Activated CD4-positive, alpha-beta memory T cell treated with anti-CD3 and anti-CD28 coated beads, Interleukin-2, amount 10 ng/mL, durations not matched to agents 7 days and 5 days (primary cell): ENCODE measurements around the gene LGALS8. TPM values are rescaled to one million over a fixed set of nuclear protein-coding genes. Genes with fewer than 3 reads are reported as not detected.
"Not testable (repeated sequence)": the region's sequence is repeated elsewhere in the genome, so short reads cannot be mapped to it uniquely, and the experiment has no call there.

Experiments used
- CTCF ChIA-PET: fragments of 350-600 bp; sonication (Branson Sonifier 250); formaldehyde crosslinking; loops from one replicate; lab custom pipeline; 2021; ENCODE audit warnings: antibody characterized with exemption, inconsistent platforms; lab: Charles Lee
- POLR2A ChIA-PET: fragments of 350-600 bp; sonication (Branson Sonifier 250); formaldehyde crosslinking; loops from one replicate; lab custom pipeline; 2021; ENCODE audit warnings: antibody characterized with exemption; lab: Charles Lee
- DNase-seq: peaks from one replicate; pipeline ENCODE4 v3.0.0-alpha.2; 2020
- H3K27ac Mint-ChIP-seq: one replicate; pipeline ENCODE4 v1.8.0; 2021; ENCODE audit warnings: mild to moderate bottlenecking, mixed read lengths
- H3K27me3 Mint-ChIP-seq: one replicate; pipeline ENCODE4 v1.8.0; 2021; ENCODE audit warnings: mixed read lengths
- H3K36me3 Mint-ChIP-seq: one replicate; pipeline ENCODE4 v1.8.0; 2021; ENCODE audit warnings: low read depth, mixed read lengths
- H3K4me1 Mint-ChIP-seq: one replicate; pipeline ENCODE4 v1.8.0; 2021; ENCODE audit warnings: mixed read lengths
- H3K4me3 Mint-ChIP-seq: one replicate; pipeline ENCODE4 v1.8.0; 2021; ENCODE audit warnings: mild to moderate bottlenecking, mixed read lengths
- H3K9me3 Mint-ChIP-seq: one replicate; pipeline ENCODE4 v1.8.0; 2021; ENCODE audit warnings: mixed read lengths
- total RNA-seq, 2 experiments: library from RNA; stranded (reverse); gene quantifications; one replicate each; pipeline ENCODE4 v1.2.3, GENCODE V29; 2021

LGALS8 gene
- total RNA-seq, 2 experiments from 2014 or later: 145 to 146 TPM

DNA sequence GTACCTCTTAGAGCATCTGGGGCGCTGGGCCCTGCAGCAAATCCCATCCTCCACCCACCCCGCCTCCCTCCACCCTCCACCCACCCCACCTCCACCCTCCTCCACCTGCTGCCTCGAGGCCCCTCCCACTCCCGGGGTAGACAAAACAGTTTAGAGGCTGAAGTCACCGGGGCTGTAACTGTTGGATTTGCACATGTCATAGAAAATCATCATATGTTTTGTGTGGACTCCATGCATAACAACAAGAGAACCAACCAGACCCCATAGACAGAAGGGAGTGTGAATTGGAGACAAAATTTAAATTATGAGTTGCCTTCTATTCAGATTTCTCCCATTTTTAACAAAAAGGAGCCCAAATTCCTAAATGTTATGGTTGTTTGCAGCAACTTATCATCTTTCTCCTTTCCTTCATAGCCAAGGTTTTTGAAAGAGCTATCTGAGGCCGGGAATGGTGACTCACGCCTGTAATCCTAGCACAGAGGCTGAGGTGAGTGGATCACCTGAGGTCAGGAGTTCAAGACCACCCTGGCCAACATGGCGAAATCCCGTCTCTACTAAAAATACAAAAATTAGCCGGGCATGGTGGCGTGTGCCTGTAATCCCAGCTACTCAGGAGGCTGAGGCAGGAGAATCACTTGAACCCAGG, 28.2 kb upstream of the LGALS8 start:
- ChIA-PET CTCF (no interaction called here), POLR2A (no interaction called here)

DNA sequence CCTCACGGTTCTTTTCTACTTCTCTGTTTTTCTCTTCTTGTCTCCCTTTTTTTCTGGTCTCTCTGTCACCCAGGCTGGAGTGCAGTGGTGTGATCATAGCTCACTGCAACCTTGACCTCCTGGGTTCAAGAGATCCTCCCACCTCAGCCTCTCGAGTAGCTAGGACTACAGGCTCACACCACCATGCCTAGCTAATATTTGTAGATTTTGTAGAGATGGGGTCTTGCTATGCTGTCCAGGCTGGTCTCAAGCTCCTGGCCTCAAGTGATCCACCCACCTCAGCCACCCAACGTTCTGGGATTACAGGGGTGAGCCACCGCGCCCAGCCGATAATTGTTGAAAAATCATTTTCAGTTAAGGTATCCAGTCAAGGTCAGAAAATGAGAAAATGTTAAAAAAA, 25.9 kb upstream of the LGALS8 start:
- Mint-ChIP-seq H3K36me3 (no peaks in the 10 kb centered on the region), H3K4me3 (no peak overlapping the region), H3K4me1 (peaks cover 11% of the 10 kb centered on the region), H3K9me3 (peaks cover 3% of the 10 kb centered on the region), H3K27ac (no peak overlapping the region), H3K27me3 (no peaks in the 10 kb centered on the region)
- ChIA-PET POLR2A (no interaction called here), CTCF (no interaction called here)
- DNase-seq: no peak

More for the DNA sequence above, 28.2 kb upstream of the LGALS8 start:
- DNase-seq: no peak
- Mint-ChIP-seq H3K27me3 (peaks cover 4% of the 10 kb centered on the region), H3K9me3 (peaks cover 3% of the 10 kb centered on the region), H3K4me3 (no peak overlapping the region), H3K27ac (no peak overlapping the region), H3K36me3 (no peaks in the 10 kb centered on the region), H3K4me1 (peaks cover 13% of the 10 kb centered on the region)

DNA sequence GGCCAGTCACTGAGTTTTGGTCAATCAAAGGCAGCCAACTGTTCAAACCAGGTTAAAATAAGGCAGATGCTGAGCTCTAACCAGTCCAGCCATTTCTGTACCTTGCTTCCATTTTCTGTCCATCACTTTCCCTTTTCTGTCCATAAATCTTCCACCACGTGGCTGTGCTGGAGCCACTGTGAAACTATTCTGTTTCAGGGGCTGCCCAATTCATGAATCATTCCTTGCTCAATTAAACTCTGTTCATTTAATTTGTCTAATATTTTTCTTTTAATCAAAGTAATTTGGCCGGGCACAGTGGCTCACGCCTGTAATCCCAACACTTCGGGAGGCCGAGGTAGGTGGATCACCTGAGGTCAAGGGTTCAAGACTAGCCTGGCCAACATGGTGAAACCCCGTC, 22.7 kb upstream of the LGALS8 start:
- H3K27ac Mint-ChIP-seq: no peak overlapping the region

DNA sequence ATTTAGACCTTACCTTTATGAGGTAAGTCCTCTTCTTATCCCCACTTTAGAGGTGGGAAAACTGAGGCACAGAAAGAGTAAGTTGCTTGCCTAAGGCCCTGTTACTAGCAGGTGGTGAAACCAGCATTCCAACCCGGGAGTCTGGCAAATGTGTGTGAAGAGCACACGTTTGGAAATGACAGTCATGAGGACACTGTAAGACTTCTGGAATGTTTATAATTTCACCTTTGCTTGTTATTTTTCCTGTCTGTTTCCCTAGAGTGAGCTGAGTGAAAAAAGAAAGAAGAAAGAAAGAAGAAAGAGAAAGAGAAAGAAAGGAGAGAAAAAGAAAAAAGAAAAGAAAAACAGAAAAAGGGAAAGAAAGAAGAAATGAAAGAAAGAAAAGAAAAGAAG, 21.2 kb upstream of the LGALS8 start:
- CTCF ChIA-PET: interaction anchor here (1.4 to 3.1 kb wide), 2 partner anchors 11 to 16 kb away, joined by 5 to 24 read pairs; no protein-coding TSS in a partner anchor
- no peaks in the 10 kb centered on the region for H3K36me3 Mint-ChIP-seq
- H3K9me3 Mint-ChIP-seq: no peaks in the 10 kb centered on the region
- peaks cover 20% of the 10 kb centered on the region for H3K4me1 Mint-ChIP-seq
- no peak overlapping the region for H3K4me3 Mint-ChIP-seq
- H3K27ac Mint-ChIP-seq: no peak overlapping the region
- POLR2A ChIA-PET: interaction anchor here (0.6 to 2.0 kb wide), 3 partner anchors 11 to 21 kb away, joined by 3 to 10 read pairs (median 7); partner anchors contain the start of gene LGALS8
- DNase-seq: no peak
- H3K27me3 Mint-ChIP-seq: peaks cover 2% of the 10 kb centered on the region

More for the DNA sequence above, 22.7 kb upstream of the LGALS8 start:
- CTCF ChIA-PET: interaction anchor here (1.2 to 1.5 kb wide), 2 partner anchors 11 to 49 kb away, joined by 3 read pairs; no protein-coding TSS in a partner anchor
- no peaks in the 10 kb centered on the region for H3K9me3 Mint-ChIP-seq
- no peaks in the 10 kb centered on the region for H3K36me3 Mint-ChIP-seq
- DNase-seq: no peak
- peaks cover 18% of the 10 kb centered on the region for H3K4me1 Mint-ChIP-seq
- no peak overlapping the region for H3K4me3 Mint-ChIP-seq
- H3K27me3 Mint-ChIP-seq: peaks cover 2% of the 10 kb centered on the region
- POLR2A ChIA-PET: no interaction called here

DNA sequence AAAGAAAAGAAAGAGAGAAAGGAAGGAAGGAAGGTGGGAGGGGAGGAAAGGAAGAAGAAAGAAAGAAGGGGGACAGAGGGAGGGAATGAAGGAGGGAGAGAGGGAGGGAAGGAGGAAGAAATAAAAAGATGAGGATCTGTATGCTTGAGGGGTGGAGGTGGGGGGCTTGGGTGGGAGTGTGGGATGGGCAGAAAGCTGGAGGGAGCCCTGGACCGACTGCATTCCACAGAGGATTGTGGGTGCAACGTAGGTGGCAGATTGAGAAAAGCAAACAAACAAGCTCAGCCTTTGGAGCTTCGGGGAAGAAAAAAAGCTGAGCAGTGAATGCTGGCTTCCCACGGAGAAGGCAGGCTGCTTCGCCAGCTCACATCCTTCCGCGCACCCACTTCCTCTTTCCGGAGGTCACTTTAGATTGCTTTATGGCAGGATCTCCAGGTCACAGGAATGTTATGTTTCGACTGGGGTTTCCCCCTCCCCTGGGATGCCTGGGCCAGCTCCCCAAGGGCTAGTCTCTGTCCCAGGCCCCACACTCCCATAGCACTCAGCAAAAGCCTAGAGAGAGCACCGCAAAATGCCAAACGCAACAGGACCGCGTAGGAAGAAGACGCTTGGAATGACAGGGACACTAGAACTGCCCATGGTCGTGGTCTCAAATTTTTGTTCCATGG, 20.7 kb upstream of the LGALS8 start:
- CTCF ChIA-PET: interaction anchor here (0.5 to 3.1 kb wide), 4 partner anchors 12 to 1373 kb away, joined by 3 to 24 read pairs (median 4); no protein-coding TSS in a partner anchor
- POLR2A ChIA-PET: interaction anchor here (0.6 to 2.0 kb wide), 3 partner anchors 12 to 21 kb away, joined by 3 to 10 read pairs (median 7); partner anchors contain the start of gene LGALS8
- no peak for DNase-seq

DNA sequence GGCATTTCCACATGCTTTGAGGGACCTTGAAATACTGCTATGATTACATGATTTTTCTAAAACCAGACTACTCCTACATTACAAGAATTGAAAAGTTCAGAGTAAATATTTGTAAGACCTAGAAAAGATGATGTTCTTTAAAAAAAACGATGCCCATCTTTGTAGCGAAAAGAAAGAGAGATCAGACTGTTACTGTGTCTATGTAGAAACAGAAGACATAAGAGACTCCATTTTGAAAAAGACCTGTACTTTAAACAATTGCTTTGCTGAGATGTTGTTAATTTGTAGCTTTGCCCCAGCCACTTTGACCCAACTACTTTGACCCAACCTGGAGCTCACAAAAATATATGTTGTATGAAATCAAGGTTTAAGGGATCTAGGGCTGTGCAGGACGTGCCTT, 19.4 kb upstream of the LGALS8 start:
- CTCF ChIA-PET: interaction anchor here (1.2 to 3.1 kb wide), 2 partner anchors 13 to 53 kb away, joined by 3 to 24 read pairs; no protein-coding TSS in a partner anchor
- H3K9me3 Mint-ChIP-seq, H3K27ac Mint-ChIP-seq, H3K4me3 Mint-ChIP-seq, H3K27me3 Mint-ChIP-seq, DNase-seq, H3K36me3 Mint-ChIP-seq: not testable (repeated sequence)
- POLR2A ChIA-PET: interaction anchor here (2.0 kb wide), 1 partner anchor 13 kb away, joined by 10 read pairs; no protein-coding TSS in a partner anchor
- peaks cover 34% of the 10 kb centered on the region for H3K4me1 Mint-ChIP-seq

More for the DNA sequence above, 20.7 kb upstream of the LGALS8 start:
- Mint-ChIP-seq H3K4me1 (peaks cover 22% of the 10 kb centered on the region), H3K9me3 (no peaks in the 10 kb centered on the region), H3K36me3 (no peaks in the 10 kb centered on the region), H3K27ac (no peak overlapping the region), H3K27me3 (peaks cover 2% of the 10 kb centered on the region), H3K4me3 (no peak overlapping the region)

DNA sequence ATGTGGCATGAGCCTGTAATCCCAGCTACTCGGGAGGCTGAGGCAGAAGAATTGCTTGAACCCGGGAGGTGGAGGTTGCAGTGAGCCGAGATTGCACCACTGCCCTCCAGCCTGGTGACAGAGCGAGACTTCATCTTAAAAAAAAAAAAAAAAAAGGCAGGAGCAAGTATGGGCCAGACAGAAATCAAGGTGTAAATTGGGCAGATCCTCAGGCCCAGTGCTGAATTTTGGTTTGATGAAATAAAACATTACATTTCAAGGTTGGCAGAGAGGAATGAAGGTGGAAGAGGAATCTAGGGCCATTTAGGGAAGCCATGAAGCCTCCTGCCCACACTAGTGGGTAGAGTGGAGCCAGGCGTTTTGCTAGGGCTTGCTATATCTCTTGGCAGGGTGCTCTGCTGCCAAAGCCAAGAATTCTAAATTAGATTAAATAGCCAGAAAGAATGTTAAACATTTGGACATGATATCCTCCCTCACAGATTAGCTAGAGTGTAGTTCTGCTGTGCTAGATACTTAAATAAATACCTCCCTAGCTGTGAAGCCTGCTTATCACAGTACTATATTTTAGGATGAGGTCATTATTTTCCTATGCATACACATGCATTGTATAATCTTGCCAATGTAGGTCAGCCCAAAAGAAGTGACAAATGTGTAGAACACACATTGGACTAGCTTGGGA, 16.6 kb upstream of the LGALS8 start:
- ChIA-PET CTCF (interaction anchor here (0.6 to 1.2 kb wide), 3 partner anchors 9 to 19 kb away, joined by 3 to 4 read pairs (median 3); no protein-coding TSS in a partner anchor), POLR2A (interaction anchor here (0.9 to 1.5 kb wide), 2 partner anchors 9 to 226 kb away, joined by 3 to 5 read pairs; no protein-coding TSS in a partner anchor)
- Mint-ChIP-seq H3K9me3 (no peaks in the 10 kb centered on the region), H3K27ac (no peak overlapping the region), H3K27me3 (peaks cover 3% of the 10 kb centered on the region), H3K36me3 (no peaks in the 10 kb centered on the region), H3K4me3 (no peak overlapping the region), H3K4me1 (peaks cover 55% of the 10 kb centered on the region)
- DNase-seq: no peak

DNA sequence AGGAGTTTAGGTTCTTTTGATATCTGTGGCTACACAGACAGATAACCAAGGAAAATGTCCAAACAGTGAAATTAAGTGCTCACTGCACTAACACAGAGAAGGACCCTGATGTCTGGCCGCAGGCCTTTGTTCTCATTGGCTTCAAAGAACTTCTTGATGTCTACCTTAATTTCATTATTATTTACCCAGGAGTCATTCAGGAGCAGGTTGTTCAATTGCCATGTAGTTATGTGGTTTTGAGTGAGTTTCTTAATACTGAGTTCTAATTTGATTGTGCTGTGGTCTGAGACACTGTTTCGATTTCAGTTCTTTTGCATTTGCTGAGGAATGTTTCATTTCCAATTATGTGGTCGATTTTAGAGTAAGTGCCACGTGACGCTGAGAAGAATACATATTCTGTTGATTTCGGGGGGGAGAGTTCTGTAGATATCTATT, 15.2 kb upstream of the LGALS8 start:
- Mint-ChIP-seq H3K36me3 (no peaks in the 10 kb centered on the region), H3K4me1 (peaks cover 46% of the 10 kb centered on the region)

DNA sequence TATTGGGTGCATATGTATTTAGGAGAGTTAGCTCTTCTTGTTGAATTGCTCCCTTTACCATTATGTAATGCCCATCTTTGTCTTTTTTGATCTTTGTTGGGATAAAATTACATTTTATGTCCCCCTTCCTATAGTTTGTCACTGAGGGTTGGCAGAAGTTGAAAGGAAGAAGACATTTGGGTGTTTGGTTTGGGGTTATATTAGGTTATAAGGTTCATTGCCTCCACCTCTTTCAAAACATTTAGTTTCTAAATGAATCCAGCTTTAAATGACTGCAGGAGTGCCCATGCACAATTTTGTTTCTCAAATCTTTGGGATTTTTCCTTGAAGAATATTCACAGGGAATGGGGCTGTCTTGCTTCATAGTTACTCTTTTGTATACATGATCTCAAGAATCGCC, 14.6 kb upstream of the LGALS8 start:
- Mint-ChIP-seq H3K27ac (peak overlapping the region; percentile 19), H3K4me3 (no peak overlapping the region), H3K9me3 (no peaks in the 10 kb centered on the region), H3K27me3 (peaks cover 6% of the 10 kb centered on the region), H3K4me1 (peaks cover 46% of the 10 kb centered on the region), H3K36me3 (no peaks in the 10 kb centered on the region)
- ChIA-PET POLR2A (interaction anchor here (0.7 to 1.7 kb wide), 4 partner anchors 15 to 39 kb away, joined by 3 to 11 read pairs (median 4); partner anchors contain the start of gene LGALS8), CTCF (no interaction called here)
- no peak for DNase-seq

More for the DNA sequence above, 15.2 kb upstream of the LGALS8 start:
- Mint-ChIP-seq H3K27me3 (peaks cover 6% of the 10 kb centered on the region), H3K9me3 (no peaks in the 10 kb centered on the region), H3K4me3 (peak overlapping the region; percentile 25), H3K27ac (peak overlapping the region; percentile 72)
- POLR2A ChIA-PET: interaction anchor here (1.1 to 1.7 kb wide), 5 partner anchors 8 to 39 kb away, joined by 3 to 11 read pairs (median 4); partner anchors contain the start of gene LGALS8
- CTCF ChIA-PET: interaction anchor here (1.1 kb wide), 1 partner anchor 18 kb away, joined by 3 read pairs; no protein-coding TSS in a partner anchor
- no peak for DNase-seq

DNA sequence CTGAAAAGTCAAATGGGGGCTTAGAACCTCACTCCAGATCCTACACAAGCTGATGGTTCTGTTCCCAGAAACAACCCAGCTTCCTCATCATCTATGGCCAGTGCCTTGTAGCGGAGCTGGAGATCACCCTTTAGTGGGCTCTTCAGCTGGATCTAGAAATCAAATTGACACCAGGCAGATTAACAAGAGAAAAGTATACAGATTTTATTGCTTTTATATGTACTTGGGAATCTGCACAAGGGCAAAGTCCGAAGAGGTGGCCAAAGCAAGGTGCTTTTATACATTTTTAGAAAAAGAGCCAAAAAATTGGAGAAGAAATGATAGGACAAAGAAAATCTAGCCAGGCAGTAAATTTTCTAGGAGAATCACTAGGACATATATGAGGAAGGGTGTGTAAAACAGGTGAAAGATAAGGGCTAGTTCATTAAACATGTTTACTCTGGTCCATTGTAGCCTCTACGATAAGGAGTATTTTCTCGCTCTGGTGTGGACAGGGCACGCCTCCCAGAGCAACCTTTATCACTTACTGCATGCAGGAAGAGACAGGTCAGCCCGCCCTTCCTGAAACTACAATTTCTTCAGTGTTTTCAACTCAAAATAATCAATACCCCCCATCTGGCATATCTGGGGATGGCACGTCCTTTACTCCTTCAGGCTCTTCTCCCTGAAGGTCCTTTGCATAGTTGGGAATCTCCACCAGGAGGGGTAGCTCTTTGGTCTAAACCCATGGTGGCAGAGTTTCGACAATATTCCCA, 14.0 kb upstream of the LGALS8 start:
- DNase-seq: no peak
- peak overlapping the region; percentile 52 for H3K27ac Mint-ChIP-seq
- H3K4me3 Mint-ChIP-seq: no peak overlapping the region
- peaks cover 6% of the 10 kb centered on the region for H3K27me3 Mint-ChIP-seq
- H3K9me3 Mint-ChIP-seq: no peaks in the 10 kb centered on the region
- ChIA-PET CTCF (no interaction called here), POLR2A (interaction anchor here (0.7 kb wide), 1 partner anchor 14 kb away, joined by 3 read pairs; the partner anchor contains the start of gene LGALS8)
- peaks cover 46% of the 10 kb centered on the region for H3K4me1 Mint-ChIP-seq
- H3K36me3 Mint-ChIP-seq: no peaks in the 10 kb centered on the region

DNA sequence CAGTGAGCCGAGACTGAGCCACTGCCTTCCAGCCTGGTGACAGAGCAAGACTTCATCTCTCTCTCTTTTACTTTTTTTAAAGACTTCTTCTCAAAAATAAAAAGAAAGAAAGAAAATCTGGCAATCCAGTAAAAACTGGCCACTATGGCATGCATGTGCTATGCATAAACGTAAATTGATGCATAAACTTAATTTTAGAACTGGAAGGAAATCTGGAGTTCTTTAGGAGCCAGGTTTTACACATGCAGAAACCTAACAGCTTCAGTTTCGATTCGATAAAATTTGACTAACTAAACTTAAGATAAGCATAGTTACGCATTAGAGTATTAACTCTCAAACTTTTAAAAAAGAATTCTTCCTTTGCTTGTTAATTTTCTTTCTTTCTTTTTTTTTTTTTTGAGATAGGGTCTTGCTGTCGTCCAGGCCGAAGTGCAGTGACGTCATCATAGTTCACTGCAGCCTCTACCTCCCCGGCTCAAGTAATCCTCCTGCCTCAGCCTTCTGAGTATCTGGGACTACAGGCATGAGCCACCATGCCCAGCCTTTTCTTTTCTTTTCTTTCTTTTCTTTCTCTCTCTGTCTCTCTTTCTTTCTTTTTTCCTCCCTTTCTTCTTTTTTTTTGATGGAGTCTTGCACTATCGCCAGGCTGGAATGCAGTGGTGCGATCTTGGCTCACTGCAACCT, 11.9 kb upstream of the LGALS8 start:
- Mint-ChIP-seq H3K36me3 (peaks cover 2% of the 10 kb centered on the region), H3K27ac (no peak overlapping the region), H3K4me1 (peaks cover 65% of the 10 kb centered on the region), H3K9me3 (no peaks in the 10 kb centered on the region), H3K27me3 (peaks cover 5% of the 10 kb centered on the region), H3K4me3 (no peak overlapping the region)
- ChIA-PET POLR2A (interaction anchor here (1.9 kb wide), 1 partner anchor 12 kb away, joined by 9 read pairs; the partner anchor contains the start of gene LGALS8), CTCF (no interaction called here)
- no peak for DNase-seq
